GM10248 (cell line): ENCODE results near the gene GDF15.
"Not testable (repeated sequence)": the region's sequence is repeated elsewhere in the genome, so short reads cannot be mapped to it uniquely, and the experiment has no call there.

Experiments
- CTCF ChIA-PET: fragments of 300-600 bp; sonication (Branson Sonifier 250); formaldehyde crosslinking; extraction: SDS; loops from one replicate; lab custom pipeline; 2021; ENCODE audit warnings: antibody characterized with exemption; lab: Yijun Ruan, JAX
- POLR2A ChIA-PET: fragments of 350-650 bp; sonication (Branson Sonifier 250); formaldehyde crosslinking; extraction: SDS; loops from one replicate; lab custom pipeline; 2020; ENCODE audit warnings: antibody characterized with exemption; lab: Yijun Ruan, JAX
- DNase-seq: peaks from one replicate; pipeline ENCODE4 v3.0.0; 2012; ENCODE audit errors: extremely low spot score
- CTCF ChIP-seq: IDR thresholded peaks from 2 replicates; pipeline ENCODE4 v1.5.1; 2012; ENCODE audit warnings: mild to moderate bottlenecking, low read depth; ENCODE audit errors: extremely low read depth, missing control alignments, control extremely low read depth

GDF15 gene

GRCh38 chr19:18349524-18350128, 36.3 kb upstream of the GDF15 start:
- ChIA-PET POLR2A (interaction anchor here (0.6 kb wide), 1 partner anchor 70 kb away, joined by 5 read pairs; no protein-coding TSS in a partner anchor), CTCF (interaction anchor here (0.7 to 5.4 kb wide), 16 partner anchors 10 to 112 kb away, joined by 3 to 42 read pairs (median 6); partner anchors contain the start of genes LRRC25 and SSBP4)
- DNase-seq: peak; percentile 68
- peak; percentile 67 for TF ChIP-seq CTCF

- DNase-seq: no peak
- TF ChIP-seq CTCF: no peak
- POLR2A ChIA-PET: interaction anchor here (0.6 kb wide), 1 partner anchor 71 kb away, joined by 5 read pairs; no protein-coding TSS in a partner anchor
- CTCF ChIA-PET: interaction anchor here (0.7 to 5.4 kb wide), 13 partner anchors 9 to 112 kb away, joined by 3 to 42 read pairs (median 5); partner anchors contain the start of gene LRRC25
Measured at GRCh38 chr19:18350490-18350889, 35.5 kb upstream of the GDF15 start.

DNA sequence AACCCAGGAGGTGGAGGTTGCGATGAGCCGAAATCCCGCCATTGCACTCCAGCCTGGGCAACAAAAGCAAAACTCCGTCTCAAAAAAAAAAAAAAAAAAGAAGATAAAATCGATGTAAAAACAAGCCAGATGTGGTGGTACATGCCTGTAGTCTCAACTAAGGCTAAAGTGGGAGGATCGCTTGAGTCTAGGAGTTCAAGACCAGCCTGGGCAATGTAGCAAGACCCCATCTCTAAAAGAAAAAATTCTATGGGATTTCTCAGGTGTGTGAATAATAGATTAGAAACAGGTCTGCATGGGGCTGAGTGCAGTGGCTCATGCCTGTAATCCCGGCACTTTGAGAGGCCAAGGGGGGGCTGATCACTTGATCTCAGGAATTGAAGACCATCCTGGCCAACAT, 34.4 kb upstream of the GDF15 start:
- no peak for TF ChIP-seq CTCF
- POLR2A ChIA-PET: no interaction called here
- DNase-seq: no peak
- CTCF ChIA-PET: interaction anchor here (1.4 to 3.2 kb wide), 3 partner anchors 37 to 50 kb away, joined by 3 to 15 read pairs (median 7); no protein-coding TSS in a partner anchor

GRCh38 chr19:18353378-18354005, 32.5 kb upstream of the GDF15 start:
- ChIA-PET POLR2A (interaction anchor here (0.6 kb wide), 1 partner anchor 61 kb away, joined by 4 read pairs; no protein-coding TSS in a partner anchor), CTCF (interaction anchor here (1.6 to 2.0 kb wide), 3 partner anchors 25 to 61 kb away, joined by 4 to 7 read pairs (median 6); no protein-coding TSS in a partner anchor)
- no peak for TF ChIP-seq CTCF
- no peak for DNase-seq

- DNase-seq, POLR2A ChIA-PET: not testable (repeated sequence)
- CTCF ChIA-PET: interaction anchor here (1.0 to 2.0 kb wide), 6 partner anchors 26 to 96 kb away, joined by 3 to 6 read pairs (median 4); partner anchors contain the start of gene GDF15
Measured at GRCh38 chr19:18354743-18355142, 31.2 kb upstream of the GDF15 start.

DNA sequence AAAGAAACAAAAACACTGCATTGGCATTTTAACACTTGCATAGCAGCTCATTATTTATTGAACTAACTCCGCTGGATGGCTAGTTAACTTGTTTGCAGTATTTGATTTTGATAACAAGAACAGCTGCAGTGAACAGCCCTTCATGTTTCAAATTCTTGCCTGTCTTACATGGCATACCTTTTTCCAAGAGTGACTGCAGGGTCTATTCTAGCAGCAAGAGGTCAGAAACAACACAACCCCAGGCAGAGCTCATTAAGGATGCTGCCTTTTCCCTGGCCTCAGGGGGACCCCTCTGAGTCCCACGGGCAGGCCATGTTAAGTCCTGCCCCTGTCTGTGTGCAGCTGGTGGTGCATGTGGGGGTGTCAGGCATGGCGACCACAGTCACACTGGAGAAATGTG, 28.9 kb upstream of the GDF15 start:
- ChIA-PET POLR2A (no interaction called here), CTCF (interaction anchor here (1.4 to 2.0 kb wide), 3 partner anchors 28 to 53 kb away, joined by 4 to 6 read pairs (median 5); partner anchors contain the start of gene GDF15)
- no peak for DNase-seq
- no peak for TF ChIP-seq CTCF
